T-helper 1 cell treated with Interleukin-12 subunit alpha and Interleukin-12 subunit beta and Interleukin-4 antibody, amounts not matched to agents 30 μg/mL and 1 μg/mL, for 36 hours (primary cell): ENCODE measurements around the gene BMP5.

Source experiments
- H3K27ac Mint-ChIP-seq: one replicate; pipeline ENCODE4 v1.8.0; 2021; ENCODE audit warnings: mild to moderate bottlenecking, mixed read lengths
- H3K27me3 Mint-ChIP-seq: one replicate; pipeline ENCODE4 v1.8.0; 2021; ENCODE audit warnings: low read depth, mixed read lengths
- H3K36me3 Mint-ChIP-seq: one replicate; pipeline ENCODE4 v1.8.0; 2021; ENCODE audit warnings: low read depth, mixed read lengths
- H3K4me1 Mint-ChIP-seq: one replicate; pipeline ENCODE4 v1.8.0; 2021; ENCODE audit warnings: low read depth, mixed read lengths
- H3K4me3 Mint-ChIP-seq: one replicate; pipeline ENCODE4 v1.8.0; 2021; ENCODE audit warnings: mild to moderate bottlenecking, moderate library complexity, mixed read lengths
- H3K9me3 Mint-ChIP-seq: one replicate; pipeline ENCODE4 v1.8.0; 2021; ENCODE audit warnings: mixed read lengths

Gene BMP5

DNA sequence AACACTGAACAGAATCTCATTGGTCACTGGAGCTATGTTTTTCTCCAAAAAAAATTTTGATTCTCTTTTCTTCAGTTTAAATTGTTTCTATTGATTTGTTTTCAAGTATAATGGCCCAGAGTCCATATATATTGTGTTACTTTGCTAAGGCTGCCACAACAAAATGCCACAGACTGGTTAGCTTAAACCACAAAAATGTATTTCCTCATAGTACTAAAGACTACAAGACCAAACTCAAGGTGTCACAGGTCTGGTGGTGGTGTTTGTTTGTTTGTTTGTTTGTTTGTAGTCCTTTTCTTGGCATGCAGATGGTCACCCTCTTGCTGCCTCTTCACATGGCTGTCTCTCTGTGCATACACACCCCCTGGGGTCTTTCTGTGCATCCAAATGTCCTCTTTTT, 34.0 kb downstream of the BMP5 start:
- Mint-ChIP-seq H3K4me1 (no peaks in the 10 kb centered on the region), H3K27me3 (no peaks in the 10 kb centered on the region), H3K36me3 (no peaks in the 10 kb centered on the region), H3K4me3 (no peak overlapping the region), H3K27ac (no peak overlapping the region), H3K9me3 (no peaks in the 10 kb centered on the region)

- Mint-ChIP-seq H3K27ac (no peak overlapping the region), H3K27me3 (no peaks in the 10 kb centered on the region), H3K36me3 (no peaks in the 10 kb centered on the region), H3K9me3 (no peaks in the 10 kb centered on the region), H3K4me1 (no peaks in the 10 kb centered on the region), H3K4me3 (no peak overlapping the region)
Observed at GRCh38 chr6:55839080-55839479, 36.3 kb downstream of the BMP5 start.

DNA sequence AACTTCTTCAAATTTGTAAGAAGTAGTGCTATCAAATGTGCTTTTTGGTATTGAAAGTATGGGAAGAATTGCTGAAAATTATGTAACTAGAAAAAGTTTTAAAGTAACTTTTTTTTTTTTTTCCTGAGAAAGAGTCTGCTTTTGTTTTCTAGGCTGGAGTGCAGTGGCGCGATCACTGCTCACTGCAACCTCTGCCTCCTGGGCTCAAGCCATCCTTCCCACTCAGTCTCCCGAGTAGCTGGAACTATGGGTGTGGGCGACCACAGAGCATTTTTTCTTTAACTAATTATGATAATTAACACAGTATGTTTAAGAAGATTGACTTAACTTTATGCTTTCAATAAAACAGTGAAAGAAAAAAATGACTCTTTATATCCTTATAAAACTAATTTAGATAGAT, 38.4 kb downstream of the BMP5 start:
- Mint-ChIP-seq H3K4me3 (no peak overlapping the region), H3K27ac (no peak overlapping the region), H3K4me1 (no peaks in the 10 kb centered on the region), H3K9me3 (no peaks in the 10 kb centered on the region), H3K36me3 (no peaks in the 10 kb centered on the region), H3K27me3 (no peaks in the 10 kb centered on the region)

DNA sequence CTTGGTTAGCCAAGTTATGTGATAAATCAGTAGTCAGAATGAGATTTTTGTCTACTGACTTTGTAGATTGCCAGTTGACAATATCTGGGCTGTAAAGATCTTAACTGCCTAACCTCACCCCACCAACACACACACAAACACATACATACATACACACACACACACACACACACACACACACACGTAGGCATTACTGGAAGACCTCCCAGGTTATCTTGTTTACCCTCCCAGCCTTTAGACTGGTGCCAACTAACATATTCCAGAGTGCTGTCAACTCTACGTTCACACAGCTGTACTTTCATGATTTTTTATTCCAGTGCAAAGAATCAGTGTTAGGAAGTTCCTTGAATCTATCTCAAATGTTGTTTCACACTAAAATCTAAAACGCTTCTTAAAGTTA, 38.9 kb downstream of the BMP5 start:
- Mint-ChIP-seq H3K4me3 (no peak overlapping the region), H3K36me3 (no peaks in the 10 kb centered on the region), H3K27ac (no peak overlapping the region), H3K4me1 (no peaks in the 10 kb centered on the region), H3K9me3 (no peaks in the 10 kb centered on the region), H3K27me3 (no peaks in the 10 kb centered on the region)

GRCh38 chr6:55835220-55835619, 40.2 kb downstream of the BMP5 start:
- Mint-ChIP-seq H3K27me3 (no peaks in the 10 kb centered on the region), H3K36me3 (no peaks in the 10 kb centered on the region), H3K4me1 (no peaks in the 10 kb centered on the region), H3K27ac (no peak overlapping the region), H3K9me3 (no peaks in the 10 kb centered on the region), H3K4me3 (no peak overlapping the region)

- H3K4me3 Mint-ChIP-seq = no peak overlapping the region
- no peak overlapping the region for H3K27ac Mint-ChIP-seq
- H3K36me3 Mint-ChIP-seq = no peaks in the 10 kb centered on the region
- H3K27me3 Mint-ChIP-seq = no peaks in the 10 kb centered on the region
- no peaks in the 10 kb centered on the region for H3K4me1 Mint-ChIP-seq
- no peaks in the 10 kb centered on the region for H3K9me3 Mint-ChIP-seq
Observed at GRCh38 chr6:55833284-55833683, 42.1 kb downstream of the BMP5 start.

DNA sequence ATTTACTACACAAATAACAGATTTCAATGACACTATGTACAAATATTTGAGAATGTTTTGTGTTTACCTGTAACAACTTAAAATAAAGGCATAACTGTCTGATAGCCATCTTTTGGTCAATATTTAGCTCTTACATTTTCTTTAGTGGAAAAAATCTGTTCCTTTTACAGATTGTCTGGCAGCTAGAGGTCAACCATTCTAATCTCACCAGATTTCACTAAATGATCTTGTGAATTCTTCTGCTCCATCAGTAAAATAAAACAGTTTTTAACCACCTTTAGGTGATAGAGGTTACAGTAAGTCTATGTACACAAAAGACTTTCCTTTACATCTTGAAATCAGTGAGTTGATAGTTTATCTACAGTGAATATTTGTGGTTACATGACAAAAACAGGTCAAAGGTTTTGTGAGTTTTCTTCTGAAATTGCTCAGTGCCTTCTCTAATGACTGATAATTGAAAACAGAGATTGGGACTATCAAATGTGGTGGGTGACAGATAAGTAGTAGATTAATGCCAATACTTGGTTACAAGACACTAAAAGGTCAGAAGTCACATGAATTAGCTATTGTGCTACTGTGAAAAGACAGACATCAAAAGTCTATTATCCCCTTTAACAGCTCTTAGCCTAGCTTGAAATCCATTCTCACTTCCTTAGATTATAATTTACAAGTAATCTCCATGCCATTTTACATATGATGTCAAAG, 47.4 kb downstream of the BMP5 start:
- no peaks in the 10 kb centered on the region for H3K27me3 Mint-ChIP-seq
- H3K4me1 Mint-ChIP-seq = no peaks in the 10 kb centered on the region
- H3K27ac Mint-ChIP-seq = no peak overlapping the region
- no peaks in the 10 kb centered on the region for H3K36me3 Mint-ChIP-seq
- no peak overlapping the region for H3K4me3 Mint-ChIP-seq
- no peaks in the 10 kb centered on the region for H3K9me3 Mint-ChIP-seq

DNA sequence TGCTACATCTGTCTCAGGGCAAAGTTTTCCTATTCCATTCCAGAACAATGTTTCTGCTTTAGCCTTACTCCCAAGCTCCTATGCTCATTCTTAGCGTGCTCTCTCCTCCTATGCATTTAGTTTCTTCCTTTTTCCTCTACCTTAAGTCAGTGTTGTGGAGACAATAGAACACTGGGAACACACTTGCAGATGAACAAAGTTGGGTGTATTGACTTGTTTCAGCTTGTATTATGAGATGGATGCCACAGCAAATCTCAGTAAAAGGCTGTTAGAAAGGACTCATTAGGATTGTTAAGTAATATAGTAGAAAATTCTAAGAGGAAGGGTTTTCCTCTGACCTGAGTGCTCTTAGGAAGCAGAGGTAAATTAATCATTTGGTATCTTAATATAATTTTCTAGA, 48.4 kb downstream of the BMP5 start:
- H3K27me3 Mint-ChIP-seq = no peaks in the 10 kb centered on the region
- no peaks in the 10 kb centered on the region for H3K4me1 Mint-ChIP-seq
- no peak overlapping the region for H3K4me3 Mint-ChIP-seq
- no peak overlapping the region for H3K27ac Mint-ChIP-seq
- H3K9me3 Mint-ChIP-seq = no peaks in the 10 kb centered on the region
- H3K36me3 Mint-ChIP-seq = no peaks in the 10 kb centered on the region

- Mint-ChIP-seq H3K27ac (no peak overlapping the region), H3K27me3 (no peaks in the 10 kb centered on the region), H3K4me1 (no peaks in the 10 kb centered on the region), H3K36me3 (no peaks in the 10 kb centered on the region), H3K4me3 (no peak overlapping the region), H3K9me3 (no peaks in the 10 kb centered on the region)
Observed at GRCh38 chr6:55825402-55826051, 49.9 kb downstream of the BMP5 start.

- Mint-ChIP-seq H3K4me1 (no peaks in the 10 kb centered on the region), H3K36me3 (no peaks in the 10 kb centered on the region), H3K27ac (no peak overlapping the region), H3K27me3 (no peaks in the 10 kb centered on the region), H3K4me3 (no peak overlapping the region), H3K9me3 (no peaks in the 10 kb centered on the region)
Observed at GRCh38 chr6:55822815-55823214, 52.6 kb downstream of the BMP5 start.

GRCh38 chr6:55822005-55822404, 53.4 kb downstream of the BMP5 start:
- Mint-ChIP-seq H3K27me3 (no peaks in the 10 kb centered on the region), H3K4me3 (no peak overlapping the region), H3K9me3 (no peaks in the 10 kb centered on the region)

DNA sequence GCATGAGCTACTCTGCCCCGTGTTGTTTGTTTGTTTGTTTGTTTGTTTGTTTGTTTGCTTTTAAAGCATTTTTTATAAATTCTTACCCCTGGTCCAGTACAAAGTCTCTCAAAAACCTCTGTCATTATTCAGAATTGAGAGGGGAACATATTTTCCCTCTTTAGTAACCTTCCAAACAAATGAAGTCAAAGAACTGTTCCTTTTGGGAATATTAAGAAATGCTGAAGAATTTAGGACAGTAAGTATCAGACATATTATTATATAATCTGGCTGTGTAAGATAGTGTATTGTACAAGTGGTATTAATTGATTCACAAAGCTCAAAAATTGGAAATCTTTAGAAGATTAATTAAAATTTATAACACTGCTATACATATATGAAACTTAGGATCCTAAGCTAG, 54.7 kb downstream of the BMP5 start:
- H3K9me3 Mint-ChIP-seq = no peaks in the 10 kb centered on the region
- H3K27ac Mint-ChIP-seq = no peak overlapping the region
- H3K27me3 Mint-ChIP-seq = no peaks in the 10 kb centered on the region
- no peaks in the 10 kb centered on the region for H3K4me1 Mint-ChIP-seq
- H3K4me3 Mint-ChIP-seq = no peak overlapping the region
- no peaks in the 10 kb centered on the region for H3K36me3 Mint-ChIP-seq

More at GRCh38 chr6:55822005-55822404, 53.4 kb downstream of the BMP5 start:
- Mint-ChIP-seq H3K36me3 (no peaks in the 10 kb centered on the region), H3K27ac (no peak overlapping the region), H3K4me1 (no peaks in the 10 kb centered on the region)

DNA sequence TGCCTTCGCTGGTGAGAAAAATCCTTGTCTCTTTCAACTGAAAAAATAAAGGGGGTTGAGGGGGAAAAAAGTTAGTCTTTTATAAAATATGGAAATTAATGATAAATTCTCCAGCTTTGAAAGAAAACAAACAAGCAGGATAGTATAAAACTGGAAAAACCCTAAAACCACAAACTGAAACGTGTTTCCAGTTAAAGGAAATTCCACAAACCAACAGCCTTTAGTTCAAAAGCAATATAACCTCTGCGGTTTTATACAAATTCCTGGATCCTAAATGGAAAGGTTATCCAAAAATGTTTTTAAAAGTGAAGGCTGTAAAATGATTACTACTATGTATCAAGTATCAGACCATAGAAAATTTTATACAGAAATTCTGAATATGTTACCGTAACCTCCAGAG, 55.6 kb downstream of the BMP5 start:
- Mint-ChIP-seq H3K27me3 (no peaks in the 10 kb centered on the region), H3K9me3 (no peaks in the 10 kb centered on the region), H3K4me3 (no peak overlapping the region), H3K27ac (no peak overlapping the region), H3K36me3 (no peaks in the 10 kb centered on the region), H3K4me1 (no peaks in the 10 kb centered on the region)

- H3K9me3 Mint-ChIP-seq = no peaks in the 10 kb centered on the region
- H3K4me1 Mint-ChIP-seq = no peaks in the 10 kb centered on the region
- H3K27me3 Mint-ChIP-seq = no peaks in the 10 kb centered on the region
- no peaks in the 10 kb centered on the region for H3K36me3 Mint-ChIP-seq
- no peak overlapping the region for H3K27ac Mint-ChIP-seq
- H3K4me3 Mint-ChIP-seq = no peak overlapping the region
Observed at GRCh38 chr6:55818482-55818881, 56.9 kb downstream of the BMP5 start.

DNA sequence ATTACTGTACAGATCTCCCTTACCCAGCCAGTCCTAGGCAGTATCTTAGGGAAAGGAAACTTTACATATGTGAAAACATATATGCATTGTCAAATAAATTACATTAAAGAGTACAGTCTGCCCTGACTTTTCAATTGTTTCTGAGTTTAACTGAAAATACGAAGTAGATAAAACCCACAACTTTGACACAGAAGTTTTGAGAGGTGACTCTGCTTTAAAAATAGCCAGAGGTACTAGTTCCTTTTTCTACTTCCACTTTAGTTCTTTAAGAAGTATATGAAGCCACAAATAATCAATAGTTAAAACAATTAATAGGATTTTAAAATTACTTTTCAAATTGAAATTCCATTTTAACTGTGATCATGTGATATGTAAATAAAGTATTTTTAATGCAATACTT, 62.9 kb downstream of the BMP5 start:
- Mint-ChIP-seq H3K4me3 (no peak overlapping the region), H3K27me3 (no peaks in the 10 kb centered on the region), H3K4me1 (no peaks in the 10 kb centered on the region), H3K27ac (no peak overlapping the region), H3K36me3 (no peaks in the 10 kb centered on the region), H3K9me3 (peaks cover 2% of the 10 kb centered on the region)
